Hepatocyte (in vitro differentiated cells): ENCODE data around the gene OSGIN1.

ENCODE experiments used
- EZH2 ChIP-seq: fragments of 200-600 bp; sonication (generic); IDR thresholded peaks from 2 replicates; pipeline ENCODE4 v1.6.1; 2016; ENCODE audit warnings: antibody characterized with exemption, mild to moderate bottlenecking, borderline replicate concordance
- EZH2phosphoT487 ChIP-seq: fragments of 200-600 bp; sonication (generic); IDR thresholded peaks from one replicate; pipeline ENCODE4 v1.6.1; 2018; ENCODE audit warnings: antibody characterized with exemption, mild to moderate bottlenecking, low read depth, moderate library complexity; ENCODE audit not compliant: unreplicated experiment, severe bottlenecking

- TF ChIP-seq EZH2 = no peak
- TF ChIP-seq EZH2phosphoT487 = no peak
Observed at GRCh38 chr16:83930730-83931500, 22.1 kb upstream of the OSGIN1 start.
